ENCODE measurements around the gene ANGPTL2.

Gene ANGPTL2

GRCh38 chr9:127074561-127075548 is 47.6 kb downstream of the ANGPTL2 start:
- TF ChIP-seq, protein P1, sequence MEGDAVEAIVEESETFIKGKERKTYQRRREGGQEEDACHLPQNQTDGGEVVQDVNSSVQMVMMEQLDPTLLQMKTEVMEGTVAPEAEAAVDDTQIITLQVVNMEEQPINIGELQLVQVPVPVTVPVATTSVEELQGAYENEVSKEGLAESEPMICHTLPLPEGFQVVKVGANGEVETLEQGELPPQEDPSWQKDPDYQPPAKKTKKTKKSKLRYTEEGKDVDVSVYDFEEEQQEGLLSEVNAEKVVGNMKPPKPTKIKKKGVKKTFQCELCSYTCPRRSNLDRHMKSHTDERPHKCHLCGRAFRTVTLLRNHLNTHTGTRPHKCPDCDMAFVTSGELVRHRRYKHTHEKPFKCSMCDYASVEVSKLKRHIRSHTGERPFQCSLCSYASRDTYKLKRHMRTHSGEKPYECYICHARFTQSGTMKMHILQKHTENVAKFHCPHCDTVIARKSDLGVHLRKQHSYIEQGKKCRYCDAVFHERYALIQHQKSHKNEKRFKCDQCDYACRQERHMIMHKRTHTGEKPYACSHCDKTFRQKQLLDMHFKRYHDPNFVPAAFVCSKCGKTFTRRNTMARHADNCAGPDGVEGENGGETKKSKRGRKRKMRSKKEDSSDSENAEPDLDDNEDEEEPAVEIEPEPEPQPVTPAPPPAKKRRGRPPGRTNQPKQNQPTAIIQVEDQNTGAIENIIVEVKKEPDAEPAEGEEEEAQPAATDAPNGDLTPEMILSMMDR (conservative IDR thresholded peaks at IDR 0.05), result no peak
- H3K27ac ChIP-seq, result peak overlapping the region; percentile 74

GRCh38 chr9:127067603-127068220 is 54.7 kb downstream of the ANGPTL2 start:
- H3K27ac ChIP-seq, result no peak overlapping the region
- TF ChIP-seq, protein P1 (conservative IDR thresholded peaks at IDR 0.05), result no peak

DNA sequence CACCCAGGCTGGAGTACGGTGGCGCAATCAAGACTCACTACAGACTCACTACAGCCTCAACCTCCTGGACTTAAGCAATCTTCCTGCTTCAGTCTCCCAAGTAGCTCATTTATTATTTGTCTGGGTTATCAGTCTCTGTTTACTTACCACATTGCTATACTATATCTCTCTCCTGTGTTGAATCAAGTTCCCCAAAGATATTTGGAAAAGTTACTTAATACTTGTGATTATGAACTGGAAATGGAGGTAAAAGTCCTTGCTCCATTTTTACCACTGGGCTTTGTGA is 55.6 kb downstream of the ANGPTL2 start:
- no peak overlapping the region for H3K27ac ChIP-seq
- TF ChIP-seq, protein P1 (conservative IDR thresholded peaks at IDR 0.05), result no peak

DNA sequence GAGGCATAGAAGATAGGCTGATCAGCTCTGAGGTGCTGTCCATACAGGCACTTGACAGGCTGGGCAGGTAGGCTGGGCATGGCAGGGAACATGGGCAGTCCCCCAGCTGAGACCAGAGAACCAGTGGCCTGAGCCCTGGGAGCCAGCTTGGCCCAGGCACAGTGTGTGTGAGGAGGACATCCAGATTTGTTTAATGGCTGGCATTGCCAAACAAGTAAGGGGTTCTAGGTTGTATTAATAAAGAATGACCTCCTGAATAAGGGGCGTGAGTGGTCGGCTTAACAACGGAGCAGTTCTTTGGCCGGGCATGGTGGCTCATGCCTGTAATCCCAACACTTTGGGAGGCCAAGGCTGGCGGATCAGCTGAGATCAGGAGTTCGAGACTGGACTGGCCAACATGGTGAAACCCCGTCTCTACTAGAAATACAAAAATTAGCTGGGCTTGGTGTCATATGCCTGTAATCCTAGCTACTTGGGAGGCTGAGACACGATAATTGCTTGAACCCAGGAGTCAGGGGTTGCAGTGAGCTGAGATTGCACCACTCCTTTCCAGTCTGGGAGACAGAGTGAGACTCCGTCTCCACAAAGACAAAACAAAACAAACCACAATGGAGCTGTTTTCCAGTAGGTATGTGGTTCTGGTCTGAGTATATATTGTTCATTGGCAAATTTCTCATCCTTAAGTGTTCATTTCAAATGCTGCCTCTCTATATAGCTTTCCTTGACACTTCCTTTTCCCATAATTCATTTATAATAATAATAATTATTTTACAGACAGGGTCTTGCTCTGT is 56.2 kb downstream of the ANGPTL2 start:
- TF ChIP-seq, protein P1 (conservative IDR thresholded peaks at IDR 0.05), result no peak
- no peak overlapping the region for H3K27ac ChIP-seq

DNA sequence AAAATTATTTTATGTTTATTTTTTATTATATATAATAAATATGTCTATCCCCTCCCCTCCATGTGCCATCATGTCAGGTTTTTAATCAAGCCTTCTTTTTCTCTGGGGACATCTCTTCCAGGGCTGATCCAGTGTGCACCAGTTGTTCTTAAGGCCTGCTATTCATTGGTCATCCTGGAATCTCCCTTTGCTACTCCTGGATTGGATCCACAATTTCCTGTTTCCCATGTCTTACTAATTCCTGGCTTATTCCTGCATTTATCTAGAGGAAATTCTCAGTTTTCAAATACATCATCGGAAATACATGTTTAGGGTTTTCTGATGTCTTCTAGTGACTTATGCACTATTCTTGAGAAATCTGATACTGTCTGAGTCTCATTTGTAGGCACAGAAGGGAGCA is 56.8 kb downstream of the ANGPTL2 start:
- no peak overlapping the region for H3K27ac ChIP-seq
- TF ChIP-seq, protein P1 (conservative IDR thresholded peaks at IDR 0.05), result no peak

DNA sequence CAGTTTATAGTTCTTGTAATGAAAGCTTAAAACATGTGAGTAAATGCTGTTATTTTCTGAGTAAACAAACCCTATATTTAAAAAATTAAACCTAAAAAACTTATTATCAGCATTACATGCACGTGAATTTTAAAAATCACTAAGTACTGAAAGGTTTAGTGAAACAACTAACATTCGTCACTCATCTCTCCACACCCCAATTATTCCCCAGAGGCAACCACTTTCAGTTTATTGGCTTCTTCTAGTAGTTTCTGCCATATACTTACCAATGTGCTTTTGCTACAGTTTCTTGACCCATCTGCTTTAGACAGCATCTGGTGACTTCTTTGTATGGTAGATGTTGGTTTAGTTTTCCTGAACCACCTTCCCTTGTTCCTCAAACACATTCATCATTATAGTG is 58.1 kb downstream of the ANGPTL2 start:
- TF ChIP-seq, protein P1 (conservative IDR thresholded peaks at IDR 0.05), result no peak
- no peak overlapping the region for H3K27ac ChIP-seq

- TF ChIP-seq, protein P1 (conservative IDR thresholded peaks at IDR 0.05), result no peak
- no peak overlapping the region for H3K27ac ChIP-seq
Measured at GRCh38 chr9:127061411-127061810, 61.0 kb downstream of the ANGPTL2 start.

All from VCaP (cell line).